HG03108 (cell line): ENCODE results near the gene RAPGEF5.

Source experiments
- ATAC-seq: cut with Tn5 transposase; IDR thresholded peaks from one replicate; pipeline ENCODE4 v1.9.1; 2021; ENCODE audit warnings: moderate library complexity; ENCODE audit not compliant: unreplicated experiment

The RAPGEF5 gene

GRCh38 chr7:22269963-22270362 lies 87.0 kb downstream of the RAPGEF5 start:
- ATAC-seq: no peak

DNA sequence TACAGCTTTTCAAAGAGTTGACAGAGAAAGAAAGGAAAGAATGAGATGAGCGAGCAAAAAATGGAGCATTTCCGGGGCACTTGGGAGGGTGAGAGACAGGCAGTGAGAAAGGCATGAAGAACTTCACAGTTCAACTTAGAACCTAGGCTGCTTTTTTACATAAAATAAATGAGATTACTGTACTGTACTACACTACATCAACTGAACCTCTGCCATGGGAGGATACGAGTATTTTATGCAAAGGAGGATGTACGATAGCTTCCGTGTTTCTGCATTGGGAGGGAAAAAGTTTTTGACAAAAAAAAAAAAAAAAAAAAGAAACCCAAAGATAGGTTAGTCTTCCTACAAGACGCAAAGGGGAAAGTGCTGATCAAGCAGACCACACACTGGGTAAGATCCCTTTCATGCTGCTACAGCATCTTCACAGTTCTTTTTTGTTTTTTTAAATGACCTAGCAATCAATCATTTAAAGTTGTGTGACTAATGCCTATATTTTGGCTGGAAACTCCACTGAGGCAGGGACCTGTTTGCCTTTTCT lies 88.0 kb downstream of the RAPGEF5 start:
- ATAC-seq: no peak

DNA sequence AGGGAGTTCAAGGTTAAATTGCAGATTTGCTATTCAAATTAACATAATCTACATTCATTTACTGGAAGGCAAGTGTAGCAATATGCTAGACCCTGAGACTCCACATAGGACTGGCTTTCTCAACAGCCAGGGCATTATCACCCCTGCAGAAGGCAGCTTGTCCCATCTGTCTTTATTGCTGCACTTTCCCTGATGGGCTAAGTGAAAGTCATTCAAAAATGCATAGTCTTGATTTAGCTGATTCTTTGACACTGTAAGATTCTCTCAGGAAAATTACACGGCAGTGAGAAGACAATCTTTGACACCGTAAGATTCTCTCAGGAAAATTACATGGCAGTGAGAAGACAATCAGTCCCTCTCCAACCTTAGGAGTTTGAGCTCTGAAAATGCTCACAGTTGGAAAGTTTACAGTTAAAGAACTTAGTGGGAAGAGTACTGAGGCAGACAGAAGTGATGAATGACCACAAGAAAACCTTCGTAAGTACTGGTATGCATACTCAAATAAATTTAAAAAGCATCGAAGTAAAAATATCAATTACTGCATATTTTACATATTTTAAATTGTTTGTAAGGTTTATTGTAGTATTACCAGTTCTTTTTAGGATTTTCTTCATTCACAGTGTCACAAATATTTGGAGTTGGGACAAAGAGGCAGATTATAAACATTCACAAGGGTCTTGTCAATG lies 88.9 kb downstream of the RAPGEF5 start:
- ATAC-seq: no peak

DNA sequence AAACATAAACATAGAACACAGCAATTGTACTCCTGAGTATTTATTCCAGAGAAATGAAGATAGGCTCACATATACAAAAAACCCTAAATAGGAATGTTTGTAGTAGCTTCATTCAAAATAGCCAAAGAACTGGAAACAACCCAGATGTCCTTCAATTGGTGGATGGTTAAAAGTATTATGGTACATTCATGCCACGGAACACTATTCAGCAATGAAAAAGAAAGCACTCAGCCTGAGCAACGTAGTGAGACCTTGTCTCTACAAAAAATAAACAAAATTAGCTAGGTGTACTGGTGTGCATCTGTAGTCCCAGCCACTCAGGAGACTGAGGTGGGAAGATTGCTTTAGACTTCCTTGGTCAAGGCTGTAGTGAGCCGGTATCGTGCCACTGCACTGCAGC lies 94.4 kb downstream of the RAPGEF5 start:
- ATAC-seq: no peak

- ATAC-seq: no peak
Measured at GRCh38 chr7:22256541-22257096, 100.3 kb downstream of the RAPGEF5 start.

- ATAC-seq: no peak
Measured at GRCh38 chr7:22255834-22256233, 101.1 kb downstream of the RAPGEF5 start.

- no peak for ATAC-seq
Measured at GRCh38 chr7:22255342-22255741, 101.6 kb downstream of the RAPGEF5 start.

DNA sequence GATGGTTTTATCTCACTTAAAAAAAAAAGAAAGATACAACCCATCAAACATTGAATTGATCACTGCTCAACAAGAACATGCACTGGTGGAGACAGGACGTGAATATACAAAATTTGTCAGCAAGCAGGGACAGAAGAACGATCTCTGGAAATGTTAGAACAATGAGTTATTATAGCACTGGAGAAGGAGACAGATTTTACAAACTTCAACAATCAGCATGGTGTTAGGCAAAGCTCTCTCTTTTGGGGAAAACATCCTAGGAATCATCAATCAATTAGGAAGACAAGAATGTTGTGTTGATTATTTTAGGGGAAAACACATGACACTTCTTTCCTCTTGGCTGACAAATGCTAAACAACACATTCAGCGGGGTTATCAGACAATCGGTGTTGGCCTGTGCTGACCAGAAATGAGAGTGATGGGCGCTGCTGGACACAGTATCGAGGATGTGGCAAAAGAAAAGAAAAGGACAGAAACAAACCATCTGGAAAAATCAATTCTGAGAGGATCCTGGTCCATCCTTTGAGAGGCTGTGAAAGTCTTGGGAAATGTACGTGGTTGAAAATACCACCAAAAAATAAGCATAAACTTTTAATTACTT lies 103.9 kb downstream of the RAPGEF5 start:
- ATAC-seq: no peak

DNA sequence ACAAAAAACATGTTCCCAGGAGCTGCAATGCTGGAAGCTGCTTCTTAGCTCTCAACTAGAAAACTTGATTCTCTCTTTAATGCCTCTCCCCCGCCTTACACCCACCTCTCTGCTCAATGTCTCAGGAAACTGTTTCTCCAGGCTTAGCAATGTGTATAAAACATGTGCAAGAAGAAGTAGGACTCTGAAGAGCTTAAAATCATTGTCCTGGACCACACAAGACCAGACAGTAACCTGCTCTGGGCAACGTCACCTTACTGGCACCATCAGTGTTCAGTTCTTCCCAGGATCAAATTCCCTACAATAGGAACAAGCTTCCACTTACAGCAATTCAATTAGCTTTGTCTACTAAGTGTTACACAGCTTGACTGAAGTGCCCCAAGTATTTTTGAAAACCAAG lies 104.9 kb downstream of the RAPGEF5 start:
- ATAC-seq: no peak

DNA sequence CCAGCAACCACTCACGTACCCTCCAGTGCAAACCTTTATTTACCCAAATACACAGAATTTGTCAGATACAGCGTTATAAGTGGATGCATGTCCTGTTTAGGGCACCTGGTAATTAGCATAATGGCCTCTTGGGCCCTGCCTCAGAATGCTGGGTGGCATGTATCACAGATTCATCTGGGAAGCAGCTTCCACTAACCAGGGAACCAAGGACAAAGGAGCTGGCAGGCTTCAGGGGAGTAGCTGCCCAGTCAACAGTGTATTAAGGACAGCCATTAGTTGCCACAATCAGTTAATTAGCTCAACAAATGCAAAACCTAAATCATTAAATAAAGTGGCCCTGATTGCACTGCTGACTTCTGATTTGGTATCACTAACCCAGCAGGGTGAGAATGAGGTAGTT lies 105.7 kb downstream of the RAPGEF5 start:
- no peak for ATAC-seq

GRCh38 chr7:22250390-22250789 lies 106.6 kb downstream of the RAPGEF5 start:
- ATAC-seq: no peak

DNA sequence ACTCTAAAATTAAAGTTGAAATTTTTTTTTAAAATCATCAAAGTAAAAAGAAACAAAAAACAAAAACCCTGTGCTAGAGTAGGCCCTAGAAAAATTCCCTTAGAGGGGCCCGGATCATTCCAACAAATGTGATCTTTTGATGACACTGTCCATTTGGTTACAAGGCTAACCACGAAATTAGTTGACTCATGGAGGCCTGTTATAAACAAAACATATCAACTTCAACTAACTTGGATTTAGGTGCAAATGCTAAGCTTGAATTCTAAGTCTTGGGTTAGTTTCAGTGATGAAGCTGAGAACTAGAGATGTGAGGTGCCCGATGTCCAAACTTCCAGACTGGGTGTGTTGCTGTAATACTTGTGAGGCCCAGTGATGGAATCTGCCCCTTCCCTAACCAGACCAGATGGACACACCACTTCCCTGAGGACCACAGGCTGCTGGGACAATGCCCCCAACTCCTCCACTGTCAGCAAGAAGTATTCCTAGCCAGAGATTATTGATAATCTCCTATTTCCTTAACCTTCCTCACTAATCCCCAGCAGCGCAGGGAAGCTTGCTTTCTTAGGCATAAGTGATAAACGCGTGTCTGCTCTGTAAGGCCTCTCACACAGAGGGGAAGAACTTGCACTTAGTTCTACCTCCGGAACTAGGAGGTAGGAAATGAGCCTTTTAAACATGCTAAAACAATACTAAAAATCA lies 108.7 kb downstream of the RAPGEF5 start:
- ATAC-seq: no peak

- ATAC-seq: no peak
Measured at GRCh38 chr7:22241805-22242390, 115.1 kb downstream of the RAPGEF5 start.

- no peak for ATAC-seq
Measured at GRCh38 chr7:22240904-22241571, 115.9 kb downstream of the RAPGEF5 start.

DNA sequence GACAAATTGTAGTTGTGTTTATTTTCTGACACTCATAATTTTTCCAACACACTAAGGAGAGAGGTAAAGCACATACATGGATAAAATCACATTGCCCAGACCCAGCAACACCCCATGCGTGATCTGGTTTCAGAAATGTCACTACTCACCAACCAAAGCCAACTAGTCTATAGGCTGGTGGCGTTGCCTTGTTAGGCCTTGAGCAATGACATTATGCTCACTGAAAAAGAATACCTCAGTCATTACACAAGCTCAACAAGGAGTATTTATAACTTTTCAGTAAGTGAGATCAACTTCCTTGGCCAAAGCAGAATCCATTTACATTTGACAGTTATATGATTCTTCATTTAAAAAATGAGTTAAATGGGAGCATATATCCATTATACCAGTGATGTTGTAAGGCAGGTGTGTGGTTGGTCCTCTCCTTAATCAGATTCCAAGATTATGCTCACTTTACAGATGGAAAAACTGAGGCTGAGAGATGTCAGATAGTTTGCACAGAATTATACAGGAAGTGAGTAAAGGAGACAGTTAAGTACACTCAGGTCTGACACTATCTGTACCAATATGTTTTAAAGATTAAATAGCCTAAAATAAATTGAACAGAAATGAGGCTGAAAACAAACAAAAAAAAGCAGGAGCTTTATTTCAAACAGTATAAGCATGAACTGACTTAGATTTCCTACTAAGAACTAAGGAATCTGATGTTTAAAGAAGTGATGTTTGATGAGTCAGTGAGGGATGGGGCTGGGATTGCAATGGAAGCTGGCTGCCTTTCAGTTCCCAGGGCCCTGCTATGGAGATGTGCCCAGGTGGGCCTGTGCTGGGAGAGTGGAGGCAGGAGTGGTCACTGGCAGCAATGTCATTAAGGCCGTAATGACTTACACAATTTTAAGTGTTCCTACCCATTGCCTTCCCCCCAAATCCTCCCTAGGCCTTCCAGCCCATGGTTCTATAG lies 118.3 kb downstream of the RAPGEF5 start:
- ATAC-seq: no peak

DNA sequence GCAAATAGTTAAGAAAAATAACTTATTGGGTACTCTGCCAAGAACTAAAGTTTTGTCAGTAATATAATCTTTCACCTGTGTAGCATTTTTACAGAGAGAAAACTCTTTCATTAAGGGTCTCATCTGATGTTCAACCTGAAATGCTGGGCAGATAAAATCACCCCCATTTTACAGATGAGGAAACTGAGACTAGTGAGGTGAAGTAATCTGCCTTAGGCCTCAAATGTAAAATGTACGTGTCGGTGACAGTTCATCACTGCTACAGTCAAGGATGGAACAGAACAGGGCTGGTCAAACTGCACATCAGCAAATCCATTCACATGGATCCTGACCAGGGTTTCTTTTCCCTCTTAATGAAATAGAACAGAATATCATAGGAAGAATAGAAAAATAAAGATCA lies 121.8 kb downstream of the RAPGEF5 start:
- ATAC-seq: no peak

DNA sequence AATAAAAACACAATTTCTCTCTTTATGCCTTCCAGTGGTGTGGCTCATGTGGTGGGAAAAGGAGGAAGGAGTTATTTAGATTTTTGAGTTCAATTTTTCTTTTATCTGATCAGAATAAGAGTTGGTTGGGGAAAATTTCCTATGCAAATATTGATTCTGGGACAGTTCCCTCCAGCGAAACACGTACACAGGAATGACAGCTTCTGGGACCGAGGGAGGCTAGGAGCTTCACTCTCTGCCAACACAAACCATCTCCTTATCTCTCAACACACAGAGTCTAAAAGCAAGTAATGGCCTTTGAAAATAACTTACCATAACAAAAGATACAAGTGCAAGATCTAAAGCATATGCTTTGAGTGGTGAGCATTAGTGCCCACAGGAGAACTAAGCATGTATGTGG lies 122.7 kb downstream of the RAPGEF5 start:
- ATAC-seq: no peak

DNA sequence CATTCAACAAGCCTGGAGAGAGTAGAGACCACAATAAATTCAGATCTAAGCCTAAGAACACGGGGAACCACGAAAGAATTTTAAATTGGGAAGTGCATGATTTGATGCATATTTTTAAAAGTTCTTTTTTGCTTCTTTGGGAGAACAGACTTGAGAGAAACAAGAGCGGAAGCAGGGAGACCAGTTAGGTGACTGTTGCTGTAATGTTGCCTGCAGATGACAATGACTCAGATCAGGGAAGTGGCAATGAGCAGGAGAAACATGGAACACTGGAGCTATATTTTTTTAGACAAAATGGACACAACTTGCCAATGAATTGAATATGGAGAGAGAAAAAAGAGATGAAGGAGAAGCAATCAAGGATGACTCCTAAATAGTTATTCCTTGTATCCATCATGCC lies 125.1 kb downstream of the RAPGEF5 start:
- ATAC-seq: no peak

DNA sequence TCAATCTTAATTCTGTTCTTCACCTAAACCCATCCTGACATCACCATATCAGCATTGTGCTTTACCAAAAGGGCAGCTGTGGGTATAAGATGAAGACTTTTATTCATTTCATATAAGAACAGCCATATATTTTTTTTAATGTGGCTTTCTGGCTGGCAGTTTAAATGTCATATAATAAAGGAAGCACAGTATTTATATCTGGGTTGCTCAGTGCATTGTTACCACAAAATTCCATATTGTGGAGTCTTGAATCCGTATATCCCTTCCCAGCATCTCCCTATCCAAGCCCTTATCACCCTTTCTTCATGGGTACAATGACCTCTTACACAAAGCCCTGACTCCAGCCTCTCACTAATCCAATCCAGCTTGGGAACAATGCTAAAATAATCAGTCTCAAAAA lies 125.8 kb downstream of the RAPGEF5 start:
- ATAC-seq: no peak

- no peak for ATAC-seq
Measured at GRCh38 chr7:22230238-22230637, 126.7 kb downstream of the RAPGEF5 start.
